OCI-LY7 (cell line): Measurements from ENCODE around the gene NAALADL2.

Experiments used
- EZH2phosphoT487 ChIP-seq: fragments of 200-600 bp; sonication (generic); IDR thresholded peaks from 2 replicates; pipeline ENCODE4 v1.6.1; 2018; ENCODE audit warnings: low read depth, borderline replicate concordance, mild to moderate bottlenecking, mixed run types, antibody characterized with exemption, low read length, moderate library complexity, mixed read lengths
- TF ChIP-seq, protein P1 (sequence below): fragments of 200-600 bp; sonication (generic); conservative IDR thresholded peaks from 2 replicates; pipeline ENCODE4 v1.5.1; 2014; ENCODE audit warnings: mild to moderate bottlenecking, antibody characterized with exemption, low read length, moderate library complexity, mixed read lengths

DNA sequence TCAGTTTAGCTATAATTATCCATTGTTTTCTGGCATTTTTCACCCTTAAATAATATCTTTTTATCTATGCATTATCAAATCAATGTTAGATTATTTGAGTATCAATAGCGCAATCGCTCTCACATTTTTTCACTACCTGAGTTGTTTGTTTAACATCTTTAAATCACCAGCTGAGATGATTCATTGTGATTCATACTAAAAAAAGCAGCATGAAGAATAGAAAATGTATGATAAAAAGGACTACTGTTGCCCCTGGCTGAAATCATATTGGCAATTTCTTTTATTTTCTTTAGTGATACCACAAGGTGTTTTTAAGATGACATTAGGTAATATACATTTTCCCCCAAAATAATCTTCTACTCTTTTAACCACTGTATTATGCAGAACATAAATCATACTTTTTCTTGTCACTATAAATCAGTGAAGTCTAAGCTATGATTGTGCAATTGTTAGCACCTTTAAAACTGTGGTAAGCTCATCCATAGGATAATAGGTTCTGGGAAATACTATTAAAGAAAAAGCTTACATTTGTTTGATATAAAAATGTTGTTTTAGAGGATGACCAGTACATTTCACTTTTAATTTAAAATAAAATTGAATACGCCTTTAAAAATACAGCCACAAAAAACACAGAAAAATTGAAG lies 889.1 kb downstream of the NAALADL2 start:
- TF ChIP-seq, protein P1, sequence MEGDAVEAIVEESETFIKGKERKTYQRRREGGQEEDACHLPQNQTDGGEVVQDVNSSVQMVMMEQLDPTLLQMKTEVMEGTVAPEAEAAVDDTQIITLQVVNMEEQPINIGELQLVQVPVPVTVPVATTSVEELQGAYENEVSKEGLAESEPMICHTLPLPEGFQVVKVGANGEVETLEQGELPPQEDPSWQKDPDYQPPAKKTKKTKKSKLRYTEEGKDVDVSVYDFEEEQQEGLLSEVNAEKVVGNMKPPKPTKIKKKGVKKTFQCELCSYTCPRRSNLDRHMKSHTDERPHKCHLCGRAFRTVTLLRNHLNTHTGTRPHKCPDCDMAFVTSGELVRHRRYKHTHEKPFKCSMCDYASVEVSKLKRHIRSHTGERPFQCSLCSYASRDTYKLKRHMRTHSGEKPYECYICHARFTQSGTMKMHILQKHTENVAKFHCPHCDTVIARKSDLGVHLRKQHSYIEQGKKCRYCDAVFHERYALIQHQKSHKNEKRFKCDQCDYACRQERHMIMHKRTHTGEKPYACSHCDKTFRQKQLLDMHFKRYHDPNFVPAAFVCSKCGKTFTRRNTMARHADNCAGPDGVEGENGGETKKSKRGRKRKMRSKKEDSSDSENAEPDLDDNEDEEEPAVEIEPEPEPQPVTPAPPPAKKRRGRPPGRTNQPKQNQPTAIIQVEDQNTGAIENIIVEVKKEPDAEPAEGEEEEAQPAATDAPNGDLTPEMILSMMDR = no peak
- no peak for TF ChIP-seq EZH2phosphoT487
